Kidney tubule cell (primary cell): ENCODE measurements around the gene FAM171A1.

Source experiments
- DNase-seq: peaks from one replicate; pipeline ENCODE4 v3.0.0-alpha.2; 2018; ENCODE audit warnings: low spot score

FAM171A1 gene

GRCh38 chr10:15373199-15373598, 2.1 kb upstream of the FAM171A1 start:
- no peak for DNase-seq

GRCh38 chr10:15370212-15370855, 755 bp downstream of the FAM171A1 start:
- peak; percentile 42 for DNase-seq

- DNase-seq, result peak; percentile 17
These were observed 1.6 kb downstream of the FAM171A1 start for GRCh38 chr10:15369256-15370211.

GRCh38 chr10:15368101-15368855, 2.8 kb downstream of the FAM171A1 start:
- DNase-seq, result no peak

- no peak for DNase-seq
These were observed 3.6 kb downstream of the FAM171A1 start for GRCh38 chr10:15367296-15368085.

- no peak for DNase-seq
These were observed 5.4 kb downstream of the FAM171A1 start for GRCh38 chr10:15365692-15366091.

GRCh38 chr10:15364001-15364400, 7.1 kb downstream of the FAM171A1 start:
- DNase-seq, result no peak

- peak; percentile 66 for DNase-seq
These were observed 8.1 kb downstream of the FAM171A1 start for GRCh38 chr10:15363031-15363430.

GRCh38 chr10:15361131-15361530, 10.0 kb downstream of the FAM171A1 start:
- DNase-seq, result no peak

GRCh38 chr10:15360566-15360965, 10.5 kb downstream of the FAM171A1 start:
- DNase-seq, result no peak

GRCh38 chr10:15353471-15354017, 17.5 kb downstream of the FAM171A1 start:
- DNase-seq, result no peak

GRCh38 chr10:15352836-15353235, 18.3 kb downstream of the FAM171A1 start:
- DNase-seq, result no peak

- DNase-seq, result no peak
These were observed 18.9 kb downstream of the FAM171A1 start for GRCh38 chr10:15352201-15352600.

- no peak for DNase-seq
These were observed 19.8 kb downstream of the FAM171A1 start for GRCh38 chr10:15351099-15351820.

- no peak for DNase-seq
These were observed 22.0 kb downstream of the FAM171A1 start for GRCh38 chr10:15349112-15349511.

- DNase-seq, result no peak
These were observed 22.5 kb downstream of the FAM171A1 start for GRCh38 chr10:15348579-15348978.

- DNase-seq, result no peak
These were observed 23.9 kb downstream of the FAM171A1 start for GRCh38 chr10:15347150-15347549.

- no peak for DNase-seq
These were observed 24.5 kb downstream of the FAM171A1 start for GRCh38 chr10:15346440-15347141.

- no peak for DNase-seq
These were observed 25.6 kb downstream of the FAM171A1 start for GRCh38 chr10:15345450-15345849.

GRCh38 chr10:15344876-15345285, 26.2 kb downstream of the FAM171A1 start:
- peak; percentile 38 for DNase-seq
